Endothelial cell of umbilical vein (primary cell): ENCODE data around the gene HAUS5. TPM values are rescaled to one million over a fixed set of nuclear protein-coding genes. Genes with fewer than 3 reads are reported as not detected.

ENCODE experiments used
- BruUV-seq: library from RNA; stranded (reverse); fragments of 400-500 nt; replicated peaks from 2 replicates; lab custom pipeline; 2021; lab: Mats Ljungman, UMichigan
- CTCF ChIA-PET: fragments of 300-600, 350-600 bp; sonication (Branson Sonifier 250); formaldehyde crosslinking; loops from one replicate; lab custom pipeline; 2021; ENCODE audit warnings: antibody characterized with exemption, inconsistent platforms; lab: Charles Lee
- POLR2A ChIA-PET: fragments of 300-600, 350-600 bp; sonication (Branson Sonifier 250); formaldehyde crosslinking; loops from one replicate; lab custom pipeline; 2021; ENCODE audit warnings: antibody characterized with exemption, inconsistent platforms; lab: Charles Lee
- DNase-seq: peaks from one replicate; pipeline ENCODE4 v3.0.0-alpha.2; 2011; ENCODE audit warnings: low read depth, low spot score
- FAIRE-seq: peaks from 2 replicates; lab custom pipeline; 2011; peaks lifted over from hg19 to GRCh38; lab: Jason Lieb, UNC
- H2AFZ ChIP-seq: 2 replicates; pipeline ENCODE4 v1.6.0; 2012; ENCODE audit warnings: low read depth, low read length, control low read depth, inconsistent platforms
- H3K27ac ChIP-seq: 2 replicates; pipeline ENCODE4 v1.5.1; 2011; ENCODE audit warnings: low read depth, mild to moderate bottlenecking, control low read depth, low read length, moderate library complexity; ENCODE audit not compliant: insufficient read depth
- H3K27me3 ChIP-seq, 2 experiments: 2 replicates each; pipeline versions ENCODE4 v1.6.0 to v1.6.1; 2011; ENCODE audit warnings: low read length in 2 of 2, mixed read lengths in 1 of 2; ENCODE audit not compliant: control insufficient read depth in 2 of 2, insufficient read depth in 2 of 2
- H3K36me3 ChIP-seq, 2 experiments: 2 replicates in 1 of 2; 3 replicates in 1 of 2; pipeline ENCODE4 v1.5.1; 2011; ENCODE audit warnings: low read length in 2 of 2, mild to moderate bottlenecking in 1 of 2, moderate library complexity in 1 of 2; ENCODE audit not compliant: control insufficient read depth in 2 of 2, insufficient read depth in 2 of 2; ENCODE audit errors: extremely low read depth in 1 of 2
- H3K4me1 ChIP-seq: 3 replicates; pipeline ENCODE4 v1.5.1; 2011; ENCODE audit warnings: mild to moderate bottlenecking, low read length; ENCODE audit not compliant: control insufficient read depth, insufficient read depth; ENCODE audit errors: extremely low read depth
- H3K4me2 ChIP-seq: 2 replicates; pipeline ENCODE4 v1.6.1; 2011; ENCODE audit warnings: low read length, control low read depth, mixed read lengths; ENCODE audit not compliant: insufficient read depth
- H3K4me3 ChIP-seq, 3 experiments: fragments of 200-600 bp in 1 of 3; sonication (generic), shearing (Covaris generic) in 1 of 3; replicated peaks in 1 of 3; 2 replicates each; pipeline ENCODE4 v1.5.1; 2011 to 2016; ENCODE audit warnings: control low read depth in 3 of 3, low read length in 3 of 3, mild to moderate bottlenecking in 2 of 3, inconsistent platforms in 1 of 3, low read depth in 1 of 3, moderate library complexity in 1 of 3; ENCODE audit not compliant: insufficient read depth in 1 of 3
- H3K79me2 ChIP-seq: 2 replicates; pipeline ENCODE4 v1.6.0; 2012; ENCODE audit warnings: low read length, inconsistent platforms; ENCODE audit not compliant: control insufficient read depth, insufficient read depth
- H3K9ac ChIP-seq: replicated peaks from 2 replicates; pipeline ENCODE3; 2011; ENCODE audit warnings: low read length, control low read depth; ENCODE audit not compliant: insufficient read depth; ENCODE audit errors: extremely low read depth
- H3K9me1 ChIP-seq: replicated peaks from 3 replicates; pipeline ENCODE4 v1.6.0; 2011; ENCODE audit warnings: mild to moderate bottlenecking, low read length; ENCODE audit not compliant: control insufficient read depth, insufficient read depth; ENCODE audit errors: extremely low read depth
- H3K9me3 ChIP-seq: replicated peaks from 2 replicates; pipeline ENCODE4 v1.5.1; 2012; ENCODE audit warnings: low read length, inconsistent platforms; ENCODE audit not compliant: control insufficient read depth, insufficient read depth
- H4K20me1 ChIP-seq: replicated peaks from 2 replicates; pipeline ENCODE3; 2011; ENCODE audit warnings: mild to moderate bottlenecking, low read length; ENCODE audit not compliant: control insufficient read depth, insufficient read depth; ENCODE audit errors: extremely low read depth
- CTCF ChIP-seq, 2 donors: IDR thresholded peaks; 1 replicate in 1 of 2; 2 replicates in 1 of 2; pipeline ENCODE4 v1.5.1; 2011; ENCODE audit warnings: low read length in 2 of 2, mild to moderate bottlenecking in 2 of 2, moderate library complexity in 2 of 2, control low read depth in 1 of 2, inconsistent platforms in 1 of 2, low read depth in 1 of 2; ENCODE audit not compliant: insufficient read depth in 1 of 2; ENCODE audit errors: extremely low read depth in 1 of 2
- EZH2 ChIP-seq: IDR thresholded peaks from 2 replicates; pipeline ENCODE4 v1.6.1; 2012; ENCODE audit warnings: borderline replicate concordance, low read depth, mild to moderate bottlenecking, moderate library complexity, low read length, inconsistent platforms; ENCODE audit not compliant: severe bottlenecking
- FOS ChIP-seq: IDR thresholded peaks from 2 replicates; pipeline ENCODE4 v1.6.1; 2011; ENCODE audit warnings: mild to moderate bottlenecking, low read length, moderate library complexity, borderline replicate concordance; ENCODE audit not compliant: insufficient read depth
- GATA2 ChIP-seq: IDR thresholded peaks from 2 replicates; pipeline ENCODE4 v1.7.0; 2011; ENCODE audit warnings: low read depth, mild to moderate bottlenecking, moderate library complexity, mixed read lengths, low read length; ENCODE audit not compliant: insufficient read length, insufficient read depth
- JUN ChIP-seq: IDR thresholded peaks from 2 replicates; pipeline ENCODE4 v1.6.1; 2011; ENCODE audit warnings: borderline replicate concordance, low read depth; ENCODE audit not compliant: insufficient read length, insufficient read depth
- MAX ChIP-seq: IDR thresholded peaks from 2 replicates; pipeline ENCODE4 v1.6.1; 2011; ENCODE audit not compliant: insufficient read depth, insufficient read length
- MYC ChIP-seq: IDR thresholded peaks from one replicate; pipeline ENCODE4 v1.6.1; 2011; ENCODE audit warnings: mild to moderate bottlenecking, low read depth, low read length
- POLR2A ChIP-seq: IDR thresholded peaks from 2 replicates; pipeline ENCODE4 v1.6.1; 2012; ENCODE audit warnings: low read depth, mild to moderate bottlenecking, control low read depth, low read length
- POLR2AphosphoS5 ChIP-seq: IDR thresholded peaks from 2 replicates; pipeline ENCODE4 v1.6.1; 2012; ENCODE audit warnings: low read depth, mild to moderate bottlenecking, control low read depth, low read length, moderate library complexity; ENCODE audit not compliant: insufficient read depth
- dilution Hi-C: fragments of 300-500 bp; cut with MboI; formaldehyde crosslinking; loops from one replicate; pipeline ENCODE4 v1.15.0; 2019; ENCODE audit warnings: low sequenced_read_pairs; ENCODE audit not compliant: extremely low pct_ligation_motif_present
- intact Hi-C: fragments of 100-400 bp; cut with micrococcal nuclease; formaldehyde crosslinking; loops from one replicate; pipeline ENCODE4 v1.10.0; 2022
- polyA plus RNA-seq, 4 experiments: library from polyadenylated mRNA; depleted of rRNA in 3 of 4; stranded (reverse) in 3 of 4; unstranded in 1 of 4; fragments of >200 nt; gene quantifications; 2 replicates each; pipeline versions ENCODE4 v1.2.1 to v1.2.3, GENCODE V29; 2011 to 2012; ENCODE audit warnings: missing spikeins in 1 of 4
- total RNA-seq: library from RNA; stranded (reverse); gene quantifications from 2 replicates; pipeline ENCODE4 v1.2.3, GENCODE V29; 2021

Gene HAUS5
- total and polyA plus RNA-seq, 2 donors (not counting 3 experiments of a cell fraction or from before 2014, with no cell fraction given), result 8.9 to 19.0 TPM

GRCh38 chr19:35563207-35563829 is 49.2 kb upstream of the HAUS5 start, which contains the start of gene ATP4A:
ATP4A (minus strand) TSS chr19:35563658; CDS start chr19:35563629, 29 bp downstream.
- Histone ChIP-seq H3K9me1 (no peaks in the 10 kb centered on the region), H3K27ac (no peak within 1 kb of the TSS), H3K4me3 (no peak within 1 kb of the TSS), H3K27me3 (peaks cover 0 to 4% of the 10 kb centered on the region in 2 experiments), H3K9ac (no peak within 1 kb of the TSS), H3K79me2 (no peaks in the 10 kb centered on the region), H3K4me2 (no peak within 1 kb of the TSS), H4K20me1 (no peaks in the 10 kb centered on the region), H3K4me1 (no peaks in the 10 kb centered on the region), H2AFZ (no peak within 1 kb of the TSS), H3K9me3 (no peaks in the 10 kb centered on the region), H3K36me3 (no peaks in the 10 kb centered on the region)
- dilution Hi-C loops, result no loop called here
- intact Hi-C loops, result no loop called here
- TF ChIP-seq POLR2A (no peak), MYC (no peak), POLR2AphosphoS5 (no peak)
- ChIA-PET CTCF (interaction anchor here (1.5 kb wide), 1 partner anchor 15 kb away, joined by 6 read pairs; no protein-coding TSS in a partner anchor), POLR2A (no interaction called here)
- BruUV-seq, result no TSS peak
- DNase-seq, result no peak
- no peak for FAIRE-seq

GRCh38 chr19:35565016-35565856 is 47.3 kb upstream of the HAUS5 start:
- TF ChIP-seq MYC (no peak), POLR2A (no peak), CTCF (IDR thresholded peaks at IDR 0.05; ENCODE audit: extremely low read depth in 1 of 2, insufficient read depth in 1 of 2, low read depth in 1 of 2, low read length in 2 of 2) (no peak), MAX (no peak), EZH2 (no peak), GATA2 (no peak), FOS (no peak), JUN (no peak), POLR2AphosphoS5 (no peak)
- POLR2A ChIA-PET, result no interaction called here
- no peak for FAIRE-seq

More at GRCh38 chr19:35565016-35565856, 47.3 kb upstream of the HAUS5 start:
- Histone ChIP-seq H3K9me3 (no peaks in the 10 kb centered on the region), H4K20me1 (no peaks in the 10 kb centered on the region), H3K79me2 (no peaks in the 10 kb centered on the region), H3K4me1 (no peaks in the 10 kb centered on the region), H3K27ac (no peak overlapping the region), H3K27me3 (no peaks in the 10 kb centered on the region), H3K9ac (no peak overlapping the region), H3K9me1 (no peaks in the 10 kb centered on the region), H3K4me2 (no peak overlapping the region), H3K4me3 (no peak overlapping the region), H2AFZ (no peak overlapping the region), H3K36me3 (no peaks in the 10 kb centered on the region)
- DNase-seq, result no peak
- no TSS peak for BruUV-seq
- dilution Hi-C loops (no loop called here), intact Hi-C loops (no loop called here)
- CTCF ChIA-PET, result no interaction called here
